Fibroblast of peridontal ligament (primary cell): ENCODE results near the gene PRRT4.

Experiments used
- DNase-seq: peaks from one replicate; pipeline ENCODE4 v3.0.0-alpha.2; 2010; ENCODE audit errors: extremely low read depth

PRRT4 gene

DNA sequence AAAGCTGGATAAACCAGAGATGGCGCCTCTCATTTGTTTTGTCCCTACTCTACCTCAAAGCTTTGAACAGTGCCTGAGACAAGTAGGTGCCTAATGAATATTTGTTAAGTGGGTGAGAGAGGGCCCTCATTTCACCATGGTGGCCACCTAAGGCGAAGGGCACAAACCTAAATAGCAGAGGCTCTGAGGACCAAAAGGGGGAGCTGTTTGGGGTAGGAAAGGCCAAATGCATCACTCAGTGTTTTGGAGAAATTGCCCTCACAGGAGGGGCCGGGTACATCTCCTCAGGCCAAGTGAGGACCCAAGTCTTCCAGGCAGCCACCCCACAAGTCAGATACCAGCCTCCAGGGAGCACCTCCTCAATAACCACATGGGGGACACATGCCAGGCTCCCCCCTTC is 34.3 kb upstream of the PRRT4 start:
- no peak for DNase-seq

DNA sequence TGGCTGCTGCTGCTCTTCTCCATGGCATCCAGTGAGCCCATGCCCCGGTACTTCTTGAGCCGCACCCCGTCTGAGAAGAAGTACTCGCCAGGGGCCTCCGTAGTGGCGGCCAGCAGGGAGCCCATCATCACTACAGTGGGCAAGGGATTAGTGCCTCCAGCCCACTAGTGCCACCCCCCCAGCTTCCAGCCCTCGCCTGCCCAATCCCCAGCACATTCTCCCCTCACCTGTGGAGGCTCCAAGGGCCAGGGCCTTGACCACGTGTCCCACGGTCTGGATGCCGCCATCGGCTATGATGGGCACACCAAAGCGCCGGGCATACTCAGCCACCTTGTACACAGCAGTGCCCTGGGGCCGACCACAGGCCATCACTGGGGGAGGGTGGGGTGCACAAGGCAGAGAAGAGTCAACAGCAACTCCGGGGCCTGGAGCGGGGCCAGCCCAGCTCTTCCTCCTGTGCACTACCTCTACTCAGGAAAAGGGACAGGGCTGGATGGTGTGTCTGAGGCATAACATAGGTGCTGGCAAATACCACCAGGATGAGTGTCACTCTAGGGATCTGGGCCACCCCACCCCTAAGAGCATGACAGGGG is 33.5 kb upstream of the PRRT4 start:
- no peak for DNase-seq

DNA sequence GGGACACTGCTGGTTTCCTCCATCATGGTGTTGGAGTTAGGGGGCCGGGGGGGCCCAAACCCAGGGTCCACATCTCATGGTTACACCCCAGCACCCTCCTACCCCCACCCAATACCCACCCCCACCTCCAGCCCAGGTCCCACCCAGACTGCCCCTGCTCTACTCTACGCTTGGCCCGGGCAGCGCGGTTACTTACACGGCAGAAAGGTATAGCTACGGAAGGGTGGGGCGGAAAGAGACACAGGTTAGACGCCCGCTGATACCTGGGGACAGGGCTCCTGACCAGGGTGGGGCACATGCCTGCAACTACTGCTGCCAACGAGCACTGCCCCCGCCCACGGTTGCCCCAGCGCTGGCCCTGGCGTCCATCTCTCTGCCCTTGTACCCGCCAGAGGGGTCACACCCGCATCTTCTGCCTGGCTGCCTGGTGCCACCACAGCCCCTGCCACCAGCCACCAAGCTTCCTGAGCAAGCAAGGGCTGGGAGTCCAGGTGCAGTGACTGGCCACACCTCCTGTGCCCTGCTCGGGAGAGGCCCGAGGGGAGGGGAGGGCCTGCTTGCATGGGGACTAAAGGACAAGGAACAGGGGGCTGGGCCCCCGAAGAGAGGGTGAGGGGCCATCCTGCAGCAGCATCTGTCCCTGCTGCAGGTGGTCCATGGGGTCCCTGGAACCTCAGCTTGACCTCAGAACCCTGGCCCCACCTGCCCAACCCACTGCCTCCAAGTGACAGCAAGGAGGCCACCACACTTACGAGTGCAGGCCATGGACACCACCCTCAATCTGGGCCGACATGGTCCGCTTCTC is 32.2 kb upstream of the PRRT4 start:
- DNase-seq, result no peak

DNA sequence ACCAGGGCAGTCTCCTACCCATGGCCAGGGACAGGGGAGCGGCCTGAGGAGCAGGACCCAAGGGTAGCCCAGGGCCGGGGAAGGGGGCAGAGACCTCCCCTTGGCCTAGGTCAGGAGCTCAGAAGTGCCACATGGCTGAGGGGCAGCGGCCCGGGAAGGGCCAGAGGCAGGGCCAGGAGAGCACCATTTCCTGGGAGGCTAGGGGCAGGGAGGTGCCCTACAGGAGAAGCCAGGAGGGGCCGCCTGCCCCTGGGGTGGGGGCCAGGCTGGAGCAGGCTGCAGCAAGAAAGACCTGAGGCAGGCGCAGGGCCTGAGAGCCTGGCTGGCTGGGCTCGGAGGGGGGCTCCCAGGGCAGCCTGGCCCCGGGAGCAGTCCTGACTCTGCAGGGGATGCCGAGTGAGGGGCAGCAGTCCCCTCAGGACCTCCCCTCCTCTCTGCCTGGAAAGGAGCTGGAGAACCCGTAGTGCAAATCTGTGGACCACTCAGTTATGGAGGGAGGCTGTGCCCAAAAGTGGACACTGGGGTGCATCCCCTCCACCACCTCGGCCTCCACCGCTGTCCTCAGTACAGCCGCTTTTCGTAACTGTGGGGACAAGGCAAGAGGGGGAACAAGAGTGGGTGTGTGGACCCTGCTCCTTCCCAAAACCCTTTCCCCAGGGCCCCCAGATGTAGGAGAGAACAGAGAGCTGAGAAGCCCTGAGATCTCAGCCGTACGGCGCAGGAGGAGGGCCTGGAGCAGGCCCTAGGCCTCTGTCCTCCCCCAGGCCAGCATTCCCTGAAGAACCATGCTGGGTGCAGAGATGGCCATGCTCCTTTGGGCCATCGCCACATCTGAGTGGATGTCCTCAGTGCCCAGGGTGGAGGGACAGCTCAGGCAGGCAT is 31.2 kb upstream of the PRRT4 start:
- DNase-seq, result no peak

DNA sequence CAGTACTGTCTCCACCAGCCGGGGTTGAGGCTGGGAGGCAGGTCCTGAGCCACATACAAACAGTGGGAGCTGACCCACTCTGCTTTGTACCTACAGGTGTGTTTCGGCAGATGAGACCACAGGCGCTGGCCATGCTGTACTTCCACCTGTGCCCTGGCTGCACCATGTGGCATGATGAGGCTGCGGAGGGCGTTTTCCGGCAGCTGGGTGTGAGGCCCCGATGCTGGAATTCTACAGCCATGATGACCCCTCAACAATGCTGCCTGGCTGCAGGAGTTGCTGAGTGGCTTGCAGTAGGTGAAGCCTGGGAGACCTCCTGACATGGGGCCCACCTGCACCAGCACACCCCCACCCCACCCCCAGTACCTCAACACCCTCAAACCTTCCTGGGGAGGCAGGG is 30.3 kb upstream of the PRRT4 start:
- no peak for DNase-seq

DNA sequence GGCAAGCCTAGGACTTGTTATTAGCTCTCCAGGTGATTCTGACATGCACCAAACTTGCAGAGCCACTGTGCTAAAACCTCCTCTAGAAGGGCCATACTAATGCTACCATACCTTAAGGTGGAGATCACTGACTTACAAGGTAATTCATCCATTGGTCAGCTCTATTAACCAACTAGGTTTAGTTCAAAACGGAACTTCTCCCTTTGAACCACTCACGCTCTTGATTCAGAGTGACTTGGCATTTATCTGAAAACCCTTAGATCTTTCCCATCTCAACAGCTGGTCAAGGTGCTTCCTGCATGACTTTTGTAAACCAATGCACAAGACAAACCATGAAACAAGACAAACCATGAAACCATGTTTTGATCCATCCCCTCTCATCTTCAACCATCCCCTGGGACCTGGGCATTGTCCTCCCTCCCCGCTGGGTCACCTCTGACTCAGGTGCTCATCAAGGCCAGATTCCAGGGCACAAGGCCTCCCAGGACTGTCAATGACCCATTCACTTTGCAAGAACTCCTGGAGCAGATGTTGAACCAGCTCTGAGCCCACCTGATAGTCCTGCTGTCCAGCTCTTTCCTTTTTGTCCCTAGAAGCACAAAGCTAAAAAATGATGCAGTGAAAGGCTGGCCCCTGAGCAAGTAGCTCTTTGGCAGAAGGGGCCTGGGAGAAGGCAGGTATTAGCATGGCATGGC is 29.5 kb upstream of the PRRT4 start:
- DNase-seq, result no peak

DNA sequence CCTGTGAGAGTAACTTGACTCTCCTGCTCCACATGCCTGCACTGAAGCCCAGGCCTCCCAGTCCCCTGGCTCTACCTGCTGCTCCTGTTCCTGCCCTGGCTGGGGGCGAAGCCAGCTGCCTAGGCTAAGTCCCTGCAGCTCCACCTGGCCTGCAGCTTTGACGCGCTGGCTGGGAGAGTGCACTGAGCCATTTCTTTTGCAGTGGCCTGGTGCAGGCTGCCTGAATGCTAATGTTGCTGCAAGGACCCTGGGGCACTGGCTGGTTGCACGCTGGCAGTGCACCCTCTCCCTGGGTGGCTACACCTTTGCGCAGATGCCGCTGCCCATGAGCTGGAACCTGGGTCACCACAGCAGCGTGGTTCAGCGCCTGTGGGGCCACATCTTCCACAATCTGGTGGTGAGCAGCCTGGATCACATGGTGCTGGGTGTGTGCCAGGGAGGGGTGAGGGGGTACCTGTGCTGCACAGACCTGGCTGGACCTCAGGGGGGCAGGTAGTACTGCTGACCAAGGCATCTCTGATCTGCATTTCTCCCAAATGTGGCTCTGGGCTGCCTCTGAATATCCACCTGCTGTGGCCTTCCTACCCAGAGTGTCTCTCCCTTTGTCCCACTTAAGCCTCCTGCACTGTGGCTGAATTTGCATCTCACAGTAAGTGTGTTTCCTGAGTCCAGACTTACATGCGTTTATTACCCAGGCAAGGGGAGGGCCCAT is 28.3 kb upstream of the PRRT4 start:
- DNase-seq, result no peak

DNA sequence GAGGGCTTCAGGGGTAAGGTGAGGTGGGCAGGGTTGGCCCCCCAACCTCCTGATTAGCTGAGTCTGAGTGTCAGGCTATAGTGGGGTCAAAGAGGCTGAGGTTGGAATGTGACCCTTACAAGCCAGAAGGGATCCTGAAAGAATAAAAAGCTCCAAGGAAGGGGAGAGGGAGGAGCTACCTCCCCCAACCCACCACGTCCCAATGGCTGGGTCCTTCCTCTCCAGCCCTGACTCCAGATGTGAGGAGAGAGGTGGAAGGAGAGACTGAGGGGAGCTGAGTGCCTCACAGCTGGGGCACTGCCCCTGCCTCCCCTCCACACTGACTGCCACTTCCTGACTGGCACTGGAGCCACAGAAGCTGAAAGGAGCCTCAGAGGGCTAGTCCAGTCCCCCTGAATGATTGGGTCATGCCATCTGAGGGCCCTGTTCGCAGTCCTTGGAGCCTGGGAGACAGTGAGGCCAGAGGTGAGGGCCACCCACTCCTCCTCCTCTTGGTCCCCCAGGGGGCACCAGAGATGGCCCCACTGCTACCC is 27.7 kb upstream of the PRRT4 start:
- no peak for DNase-seq

DNA sequence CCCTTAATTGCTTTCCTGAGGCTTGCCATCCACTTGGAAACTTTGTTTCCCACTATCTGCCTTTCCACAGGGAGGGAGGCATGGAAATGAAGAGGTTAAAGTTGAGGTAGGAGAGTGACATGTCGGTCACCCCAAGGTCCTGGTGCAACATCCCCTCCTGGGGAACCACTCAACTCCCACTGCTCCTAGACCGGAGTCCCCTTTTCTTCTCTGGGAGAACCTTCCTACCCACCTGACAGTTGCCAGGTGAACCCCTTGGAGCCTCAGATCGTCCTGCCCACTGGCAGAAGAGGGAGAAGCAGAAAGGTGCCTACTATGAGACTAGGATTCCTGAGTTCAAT is 26.6 kb upstream of the PRRT4 start:
- no peak for DNase-seq

DNA sequence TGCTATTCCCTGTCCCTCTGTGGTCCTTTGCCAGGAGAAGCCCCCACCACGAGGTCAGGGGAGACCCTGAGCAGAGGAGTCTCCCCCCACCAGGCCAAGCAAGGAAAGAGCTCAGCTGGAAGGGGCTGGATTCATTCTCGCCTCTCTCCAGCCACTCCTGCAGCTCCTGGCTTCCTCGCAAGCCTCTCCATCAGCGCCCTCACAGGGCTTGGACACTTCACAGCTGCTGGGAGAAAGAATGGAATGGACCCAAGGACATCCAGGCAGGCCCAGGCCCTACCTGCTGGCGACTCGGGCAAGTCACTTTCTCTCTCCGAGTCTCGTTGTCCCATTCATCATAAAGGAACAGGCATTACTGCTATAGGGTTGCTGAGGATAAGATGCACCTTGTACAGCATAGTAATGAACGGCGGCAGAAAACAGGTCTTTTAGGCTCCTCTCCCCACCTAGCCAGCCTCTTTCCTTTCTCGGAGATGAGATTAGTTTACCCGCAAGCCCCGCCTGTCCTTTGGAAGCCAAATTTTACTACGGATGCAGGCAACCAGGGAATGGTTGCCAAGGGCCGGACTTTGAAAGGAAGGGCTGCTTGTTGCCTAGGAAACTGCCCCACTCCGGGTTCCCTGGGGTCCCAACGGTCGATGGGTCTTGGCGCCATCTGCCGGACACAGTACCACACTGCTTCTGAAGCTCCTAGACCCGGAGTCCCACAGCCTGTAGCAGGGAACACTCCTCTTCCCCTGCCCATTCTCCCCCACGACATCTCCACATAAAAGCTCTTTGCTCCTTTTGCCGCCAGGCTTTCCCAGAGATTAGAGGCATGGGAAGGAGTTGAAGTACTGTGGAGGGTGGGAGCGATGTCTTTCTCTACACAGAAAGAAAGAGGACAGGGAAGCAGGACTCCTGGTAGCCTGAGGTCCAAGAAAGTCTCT is 26.0 kb upstream of the PRRT4 start:
- peak; percentile 83 for DNase-seq

DNA sequence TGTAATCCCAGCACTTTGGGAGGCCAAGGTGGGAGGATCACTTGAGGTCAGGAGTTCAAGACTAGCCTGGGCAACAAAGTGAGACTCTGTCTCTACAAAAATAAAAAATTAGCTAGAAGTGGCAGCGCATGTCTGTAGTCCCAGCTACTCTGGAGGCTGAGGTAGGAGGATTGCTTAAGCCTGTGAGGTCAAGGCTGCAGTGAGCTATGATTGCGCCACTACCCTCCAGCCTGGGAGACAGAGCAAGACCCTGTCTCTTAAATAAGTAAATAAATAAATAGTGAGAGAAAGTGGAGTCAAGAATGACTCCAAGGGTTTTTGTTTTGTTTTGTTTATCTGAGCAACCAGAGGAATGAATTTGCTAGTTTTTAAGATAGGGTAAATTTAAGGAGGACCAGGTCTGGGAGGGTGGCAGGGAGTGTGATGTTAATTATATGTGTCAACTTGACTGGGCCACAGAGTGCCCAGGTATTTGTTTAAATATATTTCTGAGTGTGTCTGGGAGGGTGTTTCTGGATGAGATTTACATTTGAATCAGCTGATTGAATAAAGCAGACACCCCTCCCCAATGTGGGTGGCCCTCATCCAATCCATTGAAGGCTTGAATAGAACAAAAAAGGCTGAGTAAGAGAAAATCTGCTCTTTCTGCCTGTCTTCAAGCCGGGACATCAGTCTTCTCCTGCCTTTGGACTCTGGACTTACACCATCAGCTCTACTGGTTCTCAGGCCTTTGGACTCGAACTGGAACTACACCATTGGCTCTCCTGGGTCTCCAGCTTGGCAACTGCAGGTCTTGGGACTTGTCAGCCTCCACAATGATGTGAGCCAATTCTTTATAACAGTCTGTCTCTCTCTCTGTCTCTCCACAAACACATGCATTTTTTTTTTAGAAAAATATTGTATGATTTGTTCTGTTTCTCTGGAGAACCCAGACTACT is 24.8 kb upstream of the PRRT4 start:
- DNase-seq, result no peak

DNA sequence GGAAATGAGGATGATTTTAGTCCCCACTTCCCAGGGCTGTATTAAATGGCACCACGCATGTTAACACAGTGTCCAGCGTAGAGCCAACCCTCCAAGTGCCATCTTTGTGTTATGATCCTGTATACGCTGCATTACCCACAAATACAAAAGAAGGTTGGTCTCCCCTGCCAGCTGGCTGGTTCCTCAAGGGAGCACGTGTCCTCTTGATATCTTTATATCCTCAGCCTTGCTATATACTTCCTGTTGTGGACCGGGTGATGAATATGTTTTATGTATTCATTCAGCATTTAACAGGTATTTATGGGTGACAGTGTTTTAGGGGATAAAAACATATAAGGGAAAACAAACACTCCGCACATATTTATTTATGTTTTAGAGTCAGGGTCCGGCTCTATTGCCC is 23.2 kb upstream of the PRRT4 start:
- DNase-seq, result no peak

DNA sequence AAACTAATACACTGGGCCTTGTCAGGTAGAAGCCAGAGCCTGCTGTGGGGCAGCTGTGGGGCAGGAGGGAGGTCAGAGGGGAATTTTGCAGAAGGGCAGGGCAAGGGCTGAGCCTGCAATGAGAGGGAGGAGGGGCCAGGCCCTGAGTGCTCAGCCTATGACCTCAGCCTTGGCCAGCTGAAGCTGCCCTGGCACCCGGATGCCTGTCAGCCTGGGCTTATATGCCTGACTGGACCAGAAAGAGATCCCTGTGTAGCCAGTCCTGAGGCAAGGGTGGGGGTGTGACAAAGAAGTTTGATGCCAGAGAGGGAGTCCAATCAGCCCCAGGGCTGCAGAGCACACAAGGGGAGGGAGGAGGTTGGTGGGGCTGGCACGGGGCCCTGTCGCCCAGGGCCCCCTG is 22.3 kb upstream of the PRRT4 start:
- no peak for DNase-seq

DNA sequence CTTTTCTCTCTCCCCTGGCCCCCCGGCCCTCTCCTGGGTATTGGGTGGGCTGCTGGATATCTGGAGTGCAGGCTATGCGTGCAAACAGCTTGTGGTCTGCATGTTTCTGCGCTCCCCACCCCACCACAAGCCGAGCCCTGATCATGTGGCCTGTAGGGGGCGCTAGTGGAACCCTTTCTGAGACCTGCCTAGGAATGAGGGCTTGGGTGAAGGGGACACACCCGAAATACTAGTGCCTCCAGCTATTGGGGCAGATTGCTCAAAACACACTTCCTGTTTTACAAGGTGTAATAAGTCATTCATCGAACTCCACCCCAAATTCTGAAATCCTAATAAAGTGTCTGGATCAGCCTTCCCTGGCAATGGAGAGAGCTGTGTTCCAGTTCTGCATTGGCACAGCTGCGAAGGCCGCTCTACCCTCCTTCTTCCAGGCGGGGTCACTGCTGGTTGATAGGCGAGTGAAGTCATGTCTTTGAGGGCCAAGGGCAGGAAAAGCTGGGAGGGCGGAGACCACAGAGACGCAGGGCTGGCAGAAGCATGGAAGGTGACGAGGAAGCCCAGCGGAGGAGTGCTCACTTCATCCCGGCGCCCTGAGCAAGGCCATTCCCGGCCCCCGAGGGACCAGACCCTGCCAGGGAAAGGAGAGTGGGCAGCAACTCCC is 19.8 kb upstream of the PRRT4 start:
- DNase-seq, result no peak

DNA sequence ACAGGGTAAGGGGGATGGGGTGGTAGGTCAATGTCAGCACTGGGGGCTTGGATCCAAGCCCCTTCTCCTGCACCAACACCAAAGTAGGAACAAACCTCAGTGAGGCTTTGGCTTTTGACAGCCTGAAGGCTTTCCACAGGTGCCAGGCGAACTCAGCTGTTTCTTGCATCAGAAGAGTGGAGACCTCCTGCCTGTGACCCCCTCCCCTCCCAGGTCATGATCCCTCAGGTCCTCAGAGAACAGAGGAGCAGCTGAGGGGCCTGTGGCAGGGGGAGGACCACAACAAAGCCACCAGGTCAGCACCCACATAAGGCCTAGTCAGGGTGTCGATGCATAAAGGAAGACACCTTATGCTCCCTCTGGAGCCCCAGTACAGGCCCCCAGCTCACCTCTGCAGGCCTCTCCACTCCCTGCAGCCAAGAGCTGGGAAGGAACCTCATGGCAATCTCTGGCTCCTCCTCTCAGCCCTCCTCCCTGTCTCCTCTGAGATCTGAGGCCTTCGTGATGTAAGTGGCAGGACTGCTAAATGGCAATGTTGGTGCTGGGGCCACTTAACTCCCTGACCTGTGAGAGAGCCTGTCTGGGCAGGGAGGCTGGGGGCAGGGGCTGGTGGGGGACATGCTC is 19.1 kb upstream of the PRRT4 start:
- no peak for DNase-seq

DNA sequence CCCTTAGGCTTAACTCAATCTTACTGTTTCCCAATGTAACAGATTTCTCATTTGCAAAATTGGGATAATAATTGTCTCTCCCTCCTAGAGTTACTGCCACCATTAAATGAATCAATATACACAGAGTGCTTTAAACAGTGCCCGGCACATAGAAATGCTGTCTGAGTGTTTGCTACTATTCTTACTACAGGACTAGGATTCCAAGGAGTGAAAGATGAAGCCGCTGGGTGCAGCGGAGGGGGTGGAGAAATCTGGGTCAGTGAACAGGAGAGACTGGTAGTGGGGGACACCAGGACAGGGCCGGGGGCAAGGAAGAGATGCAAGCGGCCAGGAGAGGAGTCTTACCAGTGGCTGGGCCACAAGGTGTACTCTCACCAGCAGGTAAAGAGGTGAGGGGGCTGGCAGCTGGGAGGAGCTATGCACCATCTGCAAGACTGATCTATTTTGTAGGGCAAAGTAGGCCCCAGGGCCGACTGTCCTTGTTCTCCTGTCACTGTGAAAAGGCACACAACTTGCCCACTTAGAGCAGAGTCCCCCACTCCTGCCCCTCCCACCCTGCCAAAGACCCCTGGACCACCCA is 18.5 kb upstream of the PRRT4 start:
- DNase-seq, result no peak

DNA sequence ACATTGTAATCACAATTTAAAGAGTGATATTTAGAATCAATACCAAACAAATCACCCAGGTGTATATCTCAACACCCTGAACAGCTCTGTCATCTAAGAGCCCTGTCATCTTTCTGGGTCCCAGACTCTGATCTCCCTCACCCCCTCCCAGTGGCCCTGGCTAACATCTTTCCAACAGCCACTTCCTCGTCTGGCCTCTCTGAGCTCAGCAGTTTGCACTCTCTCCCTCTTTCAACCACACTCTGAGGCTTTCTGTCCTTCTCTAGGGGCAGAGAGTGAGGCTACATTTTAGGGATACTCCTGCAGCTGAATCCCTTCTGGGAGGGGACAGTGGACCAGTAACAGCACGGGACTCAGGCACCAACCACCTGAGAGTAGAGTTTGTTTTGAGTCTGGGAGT is 17.1 kb upstream of the PRRT4 start:
- no peak for DNase-seq

DNA sequence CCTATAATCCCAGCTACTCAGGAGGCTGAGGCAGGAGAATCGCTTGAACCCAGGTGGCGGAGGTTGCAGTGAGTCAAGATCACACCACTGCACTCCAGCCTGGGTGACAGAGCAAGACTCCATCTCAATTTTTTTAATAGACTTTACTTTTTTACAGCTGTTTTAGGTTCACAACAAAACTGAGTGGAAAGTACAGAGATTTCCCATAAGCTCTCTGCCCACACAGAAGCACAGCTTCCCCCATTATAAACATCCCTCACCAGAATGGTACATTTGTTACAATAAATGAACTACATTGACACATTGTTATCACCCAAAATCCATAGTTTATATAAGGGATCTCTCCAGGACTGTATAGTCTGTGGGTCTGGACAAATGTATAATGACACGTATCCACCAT is 14.6 kb upstream of the PRRT4 start:
- no peak for DNase-seq
